ENCODE data around the gene L3MBTL4.
"Not testable (repeated sequence)": the region's sequence is repeated elsewhere in the genome, so short reads cannot be mapped to it uniquely, and the experiment has no call there.

Gene L3MBTL4

GRCh38 chr18:6248017-6248416, 166.7 kb downstream of the L3MBTL4 start:
- DNase-seq, result no peak

GRCh38 chr18:6242004-6242403, 172.7 kb downstream of the L3MBTL4 start:
- DNase-seq, result no peak

GRCh38 chr18:6239716-6240115, 175.0 kb downstream of the L3MBTL4 start:
- no peak for DNase-seq

GRCh38 chr18:6236258-6236657, 178.5 kb downstream of the L3MBTL4 start:
- DNase-seq, result no peak

GRCh38 chr18:6222271-6222670, 192.4 kb downstream of the L3MBTL4 start:
- DNase-seq, result no peak

- DNase-seq, result no peak
Observed at GRCh38 chr18:6221602-6222014, 193.1 kb downstream of the L3MBTL4 start.

GRCh38 chr18:6220129-6220528, 194.6 kb downstream of the L3MBTL4 start:
- DNase-seq, result no peak

- no peak for DNase-seq
Observed at GRCh38 chr18:6219116-6219717, 195.5 kb downstream of the L3MBTL4 start.

- DNase-seq, result no peak
Observed at GRCh38 chr18:6215888-6216287, 198.8 kb downstream of the L3MBTL4 start.

GRCh38 chr18:6211174-6211504, 203.6 kb downstream of the L3MBTL4 start:
- DNase-seq, result no peak

- DNase-seq, result no peak
Observed at GRCh38 chr18:6210349-6211173, 204.2 kb downstream of the L3MBTL4 start.

- DNase-seq, result no peak
Observed at GRCh38 chr18:6207941-6208340, 206.8 kb downstream of the L3MBTL4 start.

- DNase-seq, result no peak
Observed at GRCh38 chr18:6207116-6207515, 207.6 kb downstream of the L3MBTL4 start.

GRCh38 chr18:6205706-6206105, 209.0 kb downstream of the L3MBTL4 start:
- DNase-seq, result no peak

- no peak for DNase-seq
Observed at GRCh38 chr18:6204476-6204875, 210.2 kb downstream of the L3MBTL4 start.

GRCh38 chr18:6203791-6204190, 210.9 kb downstream of the L3MBTL4 start:
- no peak for DNase-seq

GRCh38 chr18:6202861-6203260, 211.8 kb downstream of the L3MBTL4 start:
- DNase-seq, result no peak

- no peak for DNase-seq
Observed at GRCh38 chr18:6200204-6200774, 214.4 kb downstream of the L3MBTL4 start.

GRCh38 chr18:6199777-6200176, 214.9 kb downstream of the L3MBTL4 start:
- DNase-seq, result no peak

GRCh38 chr18:6198585-6198984, 216.1 kb downstream of the L3MBTL4 start:
- DNase-seq, result no peak

GRCh38 chr18:6194640-6195039, 220.1 kb downstream of the L3MBTL4 start:
- no peak for DNase-seq

GRCh38 chr18:6185782-6186181, 228.9 kb downstream of the L3MBTL4 start:
- DNase-seq, result not testable (repeated sequence)

- DNase-seq, result no peak
Observed at GRCh38 chr18:6174983-6175745, 239.5 kb downstream of the L3MBTL4 start.

- DNase-seq, result no peak
Observed at GRCh38 chr18:6170604-6171003, 244.1 kb downstream of the L3MBTL4 start.
